Measurements from ENCODE around the gene EME1. TPM values are rescaled to one million over a fixed set of nuclear protein-coding genes. Genes with fewer than 3 reads are reported as not detected.

Gene EME1
- polyA plus RNA-seq, 2 of the 4 experiments (the other 2 are of a cell fraction): 24.3 to 29.9 TPM

DNA sequence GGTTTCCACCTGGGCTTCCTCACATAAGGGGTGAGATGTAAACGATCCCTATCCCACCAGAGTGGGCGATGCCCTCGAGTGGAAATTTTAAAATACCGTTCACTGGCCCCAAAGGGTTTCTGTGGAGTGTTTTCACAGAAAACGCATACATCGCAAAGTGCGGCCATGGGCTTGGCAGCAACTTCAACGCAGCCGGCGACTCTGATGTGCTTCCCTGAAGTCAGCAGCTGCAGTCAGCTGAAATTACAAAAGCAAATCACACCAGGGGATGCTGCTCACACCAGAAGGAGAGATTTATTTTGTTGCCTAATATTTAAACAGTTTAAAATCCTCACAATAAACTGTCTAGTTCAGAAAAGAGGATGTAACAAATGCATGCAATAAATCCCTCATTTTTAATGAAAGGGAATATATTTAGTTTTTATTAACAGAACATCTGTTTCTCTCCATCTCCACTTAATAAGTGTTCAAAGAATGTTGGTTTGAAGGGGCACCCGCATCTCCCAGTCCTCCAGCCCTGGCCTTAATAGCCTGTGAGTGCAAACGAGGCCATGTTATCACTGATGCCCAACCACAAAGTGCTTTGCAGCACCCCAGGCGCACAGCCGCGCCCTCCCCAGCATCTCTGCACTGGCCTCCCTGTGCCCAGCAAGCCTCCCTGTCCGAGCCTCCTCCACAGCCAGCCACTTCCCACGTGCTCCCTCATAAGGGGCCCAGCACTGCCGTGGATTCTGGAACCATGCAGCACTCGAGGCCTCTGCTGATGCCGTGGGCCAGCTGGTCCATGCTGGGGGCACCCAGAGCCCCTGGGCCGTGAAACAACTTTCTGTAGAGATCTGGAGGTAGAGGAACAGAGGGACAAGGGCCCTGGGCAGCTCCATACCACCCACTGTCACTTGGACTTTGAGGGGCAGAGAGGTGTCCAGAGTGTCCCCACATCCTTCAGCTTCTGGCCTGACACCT, 44.4 kb upstream of the EME1 start (continued):
- TF ChIP-seq RCOR1 (IDR thresholded peaks at IDR 0.05; ENCODE audit: low read depth, low read length): no peak
- TF ChIP-seq NPAS2 (CRISPR knock-in tag; IDR thresholded peaks at IDR 0.05; ENCODE audit: borderline replicate concordance): no peak
- no peak for TF ChIP-seq ZFP36 (IDR thresholded peaks at IDR 0.05; ENCODE audit: borderline replicate concordance, partially characterized antibody)
- TF ChIP-seq CBX8 (IDR thresholded peaks at IDR 0.05): no peak
- no peak for TF ChIP-seq HOXA7 (CRISPR knock-in tag; IDR thresholded peaks at IDR 0.05)
- no peak for TF ChIP-seq EHF (CRISPR knock-in tag; IDR thresholded peaks at IDR 0.05)
- no peak for TF ChIP-seq ZNF302 (CRISPR knock-in tag; IDR thresholded peaks at IDR 0.05)
- no peak for TF ChIP-seq FOSB (CRISPR knock-in tag; IDR thresholded peaks at IDR 0.05)

DNA sequence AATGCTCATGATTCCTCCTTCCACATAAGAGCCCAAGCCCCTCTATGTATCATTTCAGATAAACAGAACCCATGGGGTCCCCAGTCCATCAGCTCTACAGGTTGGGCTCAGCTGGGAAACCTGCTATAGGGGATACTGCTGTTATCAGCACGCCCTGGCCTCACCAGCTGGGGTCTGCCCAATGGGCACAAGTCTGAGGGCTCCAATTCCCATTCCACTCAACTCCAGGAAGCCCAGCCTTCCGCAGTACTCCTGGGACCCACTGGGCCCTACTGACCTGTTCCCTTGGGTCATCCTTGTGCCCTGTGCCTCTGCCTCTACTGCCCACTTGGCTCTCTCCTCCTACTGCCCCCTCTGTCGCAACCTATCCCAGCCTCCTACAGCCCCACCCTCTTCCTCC, 43.3 kb upstream of the EME1 start:
- no peak overlapping the region for H3K4me2 ChIP-seq
- ChIA-PET POLR2A (no interaction called here), CTCF (interaction anchor here (0.9 to 4.6 kb wide), 6 partner anchors 11 to 128 kb away, joined by 3 to 15 read pairs (median 3); partner anchors contain the start of gene COL1A1)
- H3K4me1 ChIP-seq: no peaks in the 10 kb centered on the region
- WGBS (ENCODE audit: missing lambda C conversion rate): 89% methylated on average over 3 of the region's 3 CpGs
- H3K9me3 ChIP-seq: no peaks in the 10 kb centered on the region
- H3K27ac ChIP-seq: no peak overlapping the region
- no peak overlapping the region for H3K4me3 ChIP-seq
- no peak for TF ChIP-seq PHF8 (IDR thresholded peaks at IDR 0.05; ENCODE audit: borderline replicate concordance, low read depth)
- no peak for TF ChIP-seq CBX8 (IDR thresholded peaks at IDR 0.05)
- no peak for TF ChIP-seq ATOH8 (CRISPR knock-in tag; IDR thresholded peaks at IDR 0.05; ENCODE audit: low read depth)
- TF ChIP-seq REST (IDR thresholded peaks at IDR 0.05): no peak
- TF ChIP-seq TFCP2L1 (CRISPR knock-in tag; IDR thresholded peaks at IDR 0.05): no peak
- TF ChIP-seq HDAC2 (IDR thresholded peaks at IDR 0.05): no peak
- no peak for TF ChIP-seq EHF (CRISPR knock-in tag; IDR thresholded peaks at IDR 0.05)
- no peak for TF ChIP-seq GATA3 (IDR thresholded peaks at IDR 0.05; ENCODE audit: borderline replicate concordance)
- no peak for TF ChIP-seq JUN (IDR thresholded peaks at IDR 0.05)
- TF ChIP-seq CBX2 (IDR thresholded peaks at IDR 0.05; ENCODE audit: borderline replicate concordance, low read depth): no peak
- no peak for TF ChIP-seq NPAS2 (CRISPR knock-in tag; IDR thresholded peaks at IDR 0.05; ENCODE audit: borderline replicate concordance)
- no peak for TF ChIP-seq NFE2L2 (conservative IDR thresholded peaks at IDR 0.05; ENCODE audit: low read length)
- FAIRE-seq (no peak), DNase-seq (ENCODE audit: low read depth in 1 of 2, low spot score in 1 of 2) (no peak), ATAC-seq (peak; percentile 21 to 23; a peak in 4 of 6 replicates)

DNA sequence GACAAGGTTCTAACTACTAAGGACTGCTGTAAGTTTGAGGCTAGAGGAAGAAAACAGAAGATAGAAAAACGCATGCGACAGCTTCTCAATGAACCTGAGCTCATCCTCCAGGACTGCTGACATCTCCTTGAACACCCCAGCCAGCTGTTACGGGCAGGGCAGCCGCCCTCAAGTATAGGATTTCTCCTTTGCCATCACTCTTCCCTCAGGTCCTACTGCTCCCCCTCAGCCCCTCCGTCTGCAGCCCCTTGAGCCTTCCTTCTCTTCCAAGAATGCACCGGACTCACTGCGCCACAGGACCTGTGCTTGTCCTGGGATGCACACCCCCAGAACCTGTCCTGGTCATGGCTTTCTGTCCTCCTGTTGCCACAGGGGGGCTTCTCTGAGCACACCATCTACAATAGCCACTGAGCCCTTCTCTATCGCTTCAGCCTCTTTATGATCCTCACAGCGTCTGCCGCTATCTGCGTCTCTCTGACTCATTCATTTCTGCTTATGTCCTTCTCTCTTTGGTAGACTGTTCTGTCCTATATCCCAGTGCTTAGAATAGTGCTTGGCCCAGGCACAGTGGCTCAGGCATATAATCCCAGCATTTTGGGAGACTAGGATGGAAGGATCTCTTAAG, 42.8 kb upstream of the EME1 start:
- Histone ChIP-seq H3K4me1 (no peaks in the 10 kb centered on the region), H3K4me3 (no peak overlapping the region), H3K9me3 (no peaks in the 10 kb centered on the region), H3K27ac (no peak overlapping the region), H3K4me2 (no peak overlapping the region)
- DNase-seq (ENCODE audit: low read depth in 1 of 2, low spot score in 1 of 2) (no peak), ATAC-seq (no peak), FAIRE-seq (no peak)
- POLR2A ChIA-PET: interaction anchor here (1.0 kb wide), 1 partner anchor 16 kb away, joined by 3 read pairs; the partner anchor contains the start of gene XYLT2
- WGBS (ENCODE audit: missing lambda C conversion rate): 79% methylated on average over 11 of the region's 11 CpGs
- CTCF ChIA-PET: interaction anchor here (0.7 to 4.6 kb wide), 12 partner anchors 8 to 129 kb away, joined by 3 to 15 read pairs (median 3); partner anchors contain the start of gene COL1A1
- TF ChIP-seq TP53 (CRISPR knock-in tag; IDR thresholded peaks at IDR 0.05) (no peak), ZSCAN20 (CRISPR knock-in tag; IDR thresholded peaks at IDR 0.05) (no peak), ESRRA (IDR thresholded peaks at IDR 0.05; ENCODE audit: borderline replicate concordance, low read length) (no peak), KDM5A (IDR thresholded peaks at IDR 0.05) (no peak), RARB (CRISPR knock-in tag; IDR thresholded peaks at IDR 0.05) (no peak), CBX2 (IDR thresholded peaks at IDR 0.05; ENCODE audit: borderline replicate concordance, low read depth) (no peak), SMC3 (IDR thresholded peaks at IDR 0.05) (no peak), ZC3H11A (IDR thresholded peaks at IDR 0.05) (no peak), BHLHE40 (IDR thresholded peaks at IDR 0.05; ENCODE audit: low read depth, low read length) (no peak), NPAS2 (CRISPR knock-in tag; IDR thresholded peaks at IDR 0.05; ENCODE audit: borderline replicate concordance) (no peak), CBX8 (IDR thresholded peaks at IDR 0.05) (no peak), RNF2 (IDR thresholded peaks at IDR 0.05; ENCODE audit: borderline replicate concordance, low read depth) (no peak), HDAC2 (IDR thresholded peaks at IDR 0.05) (no peak)
- TF ChIP-seq, protein P1, sequence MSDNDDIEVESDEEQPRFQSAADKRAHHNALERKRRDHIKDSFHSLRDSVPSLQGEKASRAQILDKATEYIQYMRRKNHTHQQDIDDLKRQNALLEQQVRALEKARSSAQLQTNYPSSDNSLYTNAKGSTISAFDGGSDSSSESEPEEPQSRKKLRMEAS (IDR thresholded peaks at IDR 0.05): no peak
- TF ChIP-seq, protein P2, sequence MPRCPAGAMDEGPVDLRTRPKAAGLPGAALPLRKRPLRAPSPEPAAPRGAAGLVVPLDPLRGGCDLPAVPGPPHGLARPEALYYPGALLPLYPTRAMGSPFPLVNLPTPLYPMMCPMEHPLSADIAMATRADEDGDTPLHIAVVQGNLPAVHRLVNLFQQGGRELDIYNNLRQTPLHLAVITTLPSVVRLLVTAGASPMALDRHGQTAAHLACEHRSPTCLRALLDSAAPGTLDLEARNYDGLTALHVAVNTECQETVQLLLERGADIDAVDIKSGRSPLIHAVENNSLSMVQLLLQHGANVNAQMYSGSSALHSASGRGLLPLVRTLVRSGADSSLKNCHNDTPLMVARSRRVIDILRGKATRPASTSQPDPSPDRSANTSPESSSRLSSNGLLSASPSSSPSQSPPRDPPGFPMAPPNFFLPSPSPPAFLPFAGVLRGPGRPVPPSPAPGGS (IDR thresholded peaks at IDR 0.05): no peak

Measured in A549 (cell line).